Fibroblast of skin of right biceps (primary cell): ENCODE results near the gene NTSR1.
"Not testable (repeated sequence)": the region's sequence is repeated elsewhere in the genome, so short reads cannot be mapped to it uniquely, and the experiment has no call there.

Experiments used
- DNase-seq: peaks from one replicate; pipeline ENCODE4 v3.0.0-alpha.2; 2013

NTSR1 gene

DNA sequence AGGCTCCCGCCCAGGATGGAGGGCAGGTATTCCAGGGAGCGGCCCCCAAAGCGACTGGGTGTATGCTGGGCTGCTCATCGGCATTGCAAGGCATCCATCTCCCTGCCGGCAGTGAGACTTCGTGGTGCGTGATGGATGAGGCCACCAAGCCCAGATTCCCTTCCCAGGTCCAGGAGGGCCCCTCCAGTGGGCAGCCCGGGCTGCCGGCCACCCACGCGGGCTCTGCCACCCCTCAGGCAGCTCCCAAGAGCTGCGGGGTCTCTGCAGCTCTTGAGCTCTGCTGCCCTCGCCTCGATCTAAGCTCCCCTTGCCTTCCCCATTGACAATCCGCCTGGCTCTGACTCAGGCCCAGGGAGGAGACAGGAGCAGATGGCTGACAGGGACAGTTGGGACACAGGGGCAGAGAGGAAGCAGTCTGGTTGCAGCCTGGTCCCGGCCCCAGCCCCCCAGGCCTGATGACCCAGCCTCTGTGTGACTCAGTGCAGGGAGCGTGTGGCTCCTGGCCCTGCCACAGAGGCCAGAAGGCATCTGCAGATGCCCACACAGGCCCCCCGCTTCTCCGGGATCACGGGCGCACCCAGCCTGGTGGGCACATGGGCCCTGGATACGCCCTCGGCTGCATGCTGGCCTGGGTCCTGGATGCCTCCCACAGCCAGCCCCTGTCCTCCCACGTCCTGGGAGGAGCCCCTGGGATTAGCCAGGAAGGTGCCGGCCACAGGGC, 33.3 kb upstream of the NTSR1 start:
- DNase-seq: peak; percentile 10

DNA sequence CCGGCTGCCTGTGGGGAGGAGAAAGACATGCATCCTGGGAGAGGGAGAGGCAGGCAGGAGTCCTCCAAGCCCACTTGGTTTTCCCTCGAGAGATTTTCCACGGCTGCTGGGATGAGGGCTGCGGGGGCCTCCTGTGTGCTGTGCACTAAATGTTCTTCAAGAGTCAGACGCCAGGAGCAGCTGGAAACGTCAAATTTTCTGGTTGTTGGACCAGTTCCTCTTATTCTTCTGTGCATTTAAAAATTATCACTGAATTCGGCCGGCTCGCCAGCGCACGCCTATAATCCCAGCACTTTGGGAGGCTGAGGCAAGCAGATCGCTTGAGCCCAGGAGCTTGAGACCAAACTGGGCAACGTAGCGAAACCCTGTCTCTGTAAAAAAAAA, 32.8 kb upstream of the NTSR1 start:
- no peak for DNase-seq

DNA sequence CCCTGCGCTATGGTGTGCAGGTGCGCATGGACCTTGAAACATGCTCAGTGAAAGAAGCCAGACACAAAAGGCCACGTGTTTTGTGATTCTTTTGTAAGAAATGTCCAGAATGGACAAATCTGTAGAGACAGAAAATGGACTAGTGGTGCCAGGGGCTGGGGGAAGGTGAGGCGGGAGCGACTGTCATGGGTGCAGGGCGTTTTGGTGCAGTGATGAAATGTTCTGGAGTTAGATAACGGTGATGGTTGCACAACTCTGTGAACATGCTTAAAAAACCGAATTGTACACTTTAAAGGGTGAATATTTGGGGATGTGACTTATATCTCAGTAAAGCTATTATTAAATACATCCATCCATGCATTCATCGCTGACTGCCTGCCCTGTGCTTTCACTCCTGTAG, 31.7 kb upstream of the NTSR1 start:
- no peak for DNase-seq

DNA sequence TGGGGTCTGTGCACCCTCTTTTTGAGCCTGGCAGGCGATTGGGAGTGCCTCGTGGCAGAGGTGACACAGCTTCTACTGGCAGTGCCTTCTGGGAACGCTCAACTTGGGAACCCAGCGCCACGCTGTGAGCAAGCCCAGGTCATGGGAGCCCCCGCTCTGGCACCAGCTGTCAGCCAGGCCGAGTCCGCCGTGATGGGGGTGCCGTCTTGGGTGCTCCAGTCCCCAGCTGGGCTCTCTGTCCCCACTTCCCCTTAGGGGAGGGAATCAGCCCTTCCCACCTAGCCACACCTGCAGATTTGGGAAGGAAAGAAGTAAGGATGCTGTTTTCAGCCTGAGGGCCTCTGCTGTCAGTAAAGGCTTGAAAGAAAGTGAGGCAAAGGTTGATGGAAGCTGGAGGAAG, 31.0 kb upstream of the NTSR1 start:
- no peak for DNase-seq

DNA sequence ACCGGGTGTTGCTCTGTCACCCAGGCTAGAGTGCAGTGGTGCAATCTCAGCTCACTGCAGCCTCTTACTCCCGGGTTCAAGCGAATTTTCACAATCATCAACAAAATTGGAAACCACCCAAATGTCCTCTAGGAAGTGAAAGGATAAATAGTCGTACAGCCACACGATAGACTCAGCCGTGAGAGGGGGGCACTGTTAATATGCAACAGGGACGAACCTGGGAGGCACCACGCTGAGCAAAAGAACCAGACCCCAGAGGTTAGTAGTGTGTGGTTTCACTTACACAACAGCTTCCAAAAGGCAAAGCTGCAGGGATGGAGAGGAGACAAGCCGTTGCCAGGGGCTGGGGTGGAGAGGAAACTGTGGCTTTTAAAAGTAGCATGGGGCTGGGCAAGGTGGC, 30.1 kb upstream of the NTSR1 start:
- no peak for DNase-seq

DNA sequence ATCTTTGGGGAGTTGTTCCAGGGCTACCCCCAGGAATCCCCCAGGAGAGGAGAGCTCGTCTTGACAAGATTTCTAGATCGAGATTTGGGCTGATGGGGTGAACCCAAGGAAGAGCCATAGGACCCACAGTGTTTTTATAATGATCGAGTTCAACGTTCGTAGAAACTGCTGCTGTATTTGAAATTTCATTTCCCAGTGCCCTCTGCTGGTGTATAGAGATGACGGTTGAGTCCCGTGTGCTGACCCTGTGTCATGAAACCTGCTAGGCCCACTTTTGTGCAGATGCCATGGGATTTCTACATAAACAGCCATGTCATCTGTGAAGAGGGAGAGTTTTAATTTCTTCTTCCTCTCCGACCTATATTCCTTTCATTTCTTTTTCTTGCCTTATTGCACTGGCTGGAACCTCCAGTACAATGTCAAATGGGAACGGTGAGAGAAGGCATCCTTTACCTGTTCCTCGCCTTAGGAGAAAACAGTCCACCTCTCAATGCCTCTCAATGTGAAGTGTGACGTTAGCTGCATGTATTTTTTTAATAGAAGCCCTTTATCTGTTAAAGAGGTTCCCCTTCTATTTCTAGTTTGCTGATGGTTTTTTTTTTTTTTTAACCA, 28.6 kb upstream of the NTSR1 start:
- no peak for DNase-seq

DNA sequence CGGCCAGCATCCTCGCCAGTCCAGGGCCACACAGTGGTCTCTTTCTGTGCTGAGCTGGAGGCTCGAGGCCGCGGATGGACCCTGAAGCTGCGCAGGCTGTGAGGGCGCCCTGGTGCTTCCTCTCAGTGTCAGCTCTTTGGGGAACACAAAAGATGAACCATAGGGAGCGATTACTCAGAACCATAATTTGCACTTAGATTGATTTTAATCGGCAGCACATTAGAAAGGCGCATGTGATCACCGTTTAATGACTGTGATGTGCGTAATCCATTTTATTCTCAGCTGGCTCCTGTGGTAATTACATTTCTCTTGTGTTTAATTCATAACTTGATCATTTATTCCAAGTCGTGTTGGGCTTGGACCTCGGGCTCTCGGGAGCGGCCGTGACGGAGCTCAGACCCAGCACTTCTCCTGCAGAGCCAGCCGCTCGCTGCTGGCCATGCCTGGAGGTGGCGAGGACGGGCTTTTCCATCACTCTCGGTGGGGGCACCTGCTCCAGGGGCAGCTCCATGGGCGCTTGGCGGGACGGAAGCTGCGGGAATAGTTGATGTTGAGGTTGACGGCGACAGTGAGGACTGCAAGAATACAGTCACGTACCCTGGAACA, 25.6 kb upstream of the NTSR1 start:
- no peak for DNase-seq

DNA sequence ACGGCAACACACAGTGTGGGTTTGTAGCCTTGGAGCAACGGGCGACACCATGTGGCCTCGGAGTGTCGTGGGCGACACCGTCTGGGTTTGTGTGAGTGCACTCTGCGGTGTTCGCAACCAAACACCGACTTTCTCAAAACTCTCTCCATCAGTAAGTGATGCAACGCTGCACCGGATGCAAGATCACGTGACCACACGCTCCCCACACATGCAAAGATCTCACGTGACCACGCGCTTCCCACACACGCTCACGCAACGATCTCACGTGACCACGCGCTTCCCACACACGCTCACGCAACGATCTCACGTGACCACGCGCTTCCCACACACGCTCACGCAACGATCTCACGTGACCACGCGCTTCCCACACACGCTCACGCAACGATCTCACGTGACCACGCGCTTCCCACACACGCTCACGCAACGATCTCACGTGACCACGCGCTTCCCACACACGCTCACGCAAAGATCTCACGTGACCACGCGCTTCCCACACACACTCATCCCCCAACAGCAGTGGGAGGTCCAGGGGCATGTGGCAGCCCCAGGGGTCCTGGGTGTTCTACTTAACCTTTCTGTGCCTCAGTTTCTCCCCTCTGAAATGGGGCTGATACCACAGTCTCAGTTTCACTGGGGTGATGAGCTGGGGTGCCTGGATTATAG, 24.8 kb upstream of the NTSR1 start:
- not testable (repeated sequence) for DNase-seq

DNA sequence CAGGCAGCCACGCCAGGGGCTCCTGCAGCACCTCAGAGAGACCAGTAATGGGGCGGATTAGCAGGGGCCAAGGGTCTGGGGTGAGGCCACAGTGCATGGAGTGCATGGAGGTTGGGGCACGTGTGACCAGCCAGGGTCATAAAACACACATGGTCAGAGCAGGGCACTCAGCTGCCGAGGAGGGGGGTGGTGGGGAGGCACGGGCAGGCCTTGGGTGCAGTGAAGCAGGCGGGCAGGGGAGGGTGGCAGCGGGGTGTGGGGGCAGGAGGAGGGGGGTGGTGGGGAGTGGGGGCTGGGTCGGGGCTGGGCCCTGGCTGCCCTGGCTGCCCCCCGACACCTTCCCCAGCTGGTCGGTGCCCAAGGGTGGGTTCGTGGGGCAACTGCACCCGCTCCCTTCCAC, 23.7 kb upstream of the NTSR1 start:
- no peak for DNase-seq

DNA sequence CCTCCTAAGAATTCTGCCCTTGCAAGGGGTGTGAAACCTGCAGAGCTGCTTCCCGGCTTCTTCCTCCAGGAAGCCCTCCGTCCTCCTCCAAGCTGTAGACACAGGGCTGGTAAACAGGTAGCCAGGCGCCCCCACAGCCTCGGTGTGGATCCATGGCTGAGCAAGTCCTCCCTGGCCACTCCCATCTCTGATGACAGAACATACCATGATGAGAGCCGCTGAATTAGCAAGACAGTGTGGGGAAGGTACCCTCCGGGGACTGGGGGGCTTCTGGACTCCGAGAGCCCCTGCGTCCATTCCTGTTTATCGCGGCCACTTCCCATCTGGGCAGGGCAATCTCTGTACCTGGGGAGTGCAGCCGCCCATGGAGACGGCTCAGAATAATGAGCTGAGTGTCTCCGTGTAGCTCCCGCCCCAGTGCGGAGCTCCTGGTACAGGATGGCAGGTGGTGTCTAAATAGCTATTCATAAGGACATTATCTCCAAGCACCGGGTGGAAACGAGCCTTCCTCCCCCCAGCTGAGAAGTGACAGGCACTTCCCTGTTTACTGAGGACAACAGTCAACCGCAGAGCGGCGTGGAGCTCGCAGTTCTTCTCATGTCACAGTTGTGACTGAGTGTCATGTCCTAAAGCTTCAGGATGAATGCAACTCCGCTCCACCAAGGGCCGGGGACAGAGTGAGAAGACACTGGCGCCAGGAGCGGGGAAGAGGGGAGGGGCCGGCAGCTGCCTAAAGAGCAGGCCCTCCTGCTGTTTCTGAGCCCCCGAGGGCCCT, 22.7 kb upstream of the NTSR1 start:
- DNase-seq: no peak

DNA sequence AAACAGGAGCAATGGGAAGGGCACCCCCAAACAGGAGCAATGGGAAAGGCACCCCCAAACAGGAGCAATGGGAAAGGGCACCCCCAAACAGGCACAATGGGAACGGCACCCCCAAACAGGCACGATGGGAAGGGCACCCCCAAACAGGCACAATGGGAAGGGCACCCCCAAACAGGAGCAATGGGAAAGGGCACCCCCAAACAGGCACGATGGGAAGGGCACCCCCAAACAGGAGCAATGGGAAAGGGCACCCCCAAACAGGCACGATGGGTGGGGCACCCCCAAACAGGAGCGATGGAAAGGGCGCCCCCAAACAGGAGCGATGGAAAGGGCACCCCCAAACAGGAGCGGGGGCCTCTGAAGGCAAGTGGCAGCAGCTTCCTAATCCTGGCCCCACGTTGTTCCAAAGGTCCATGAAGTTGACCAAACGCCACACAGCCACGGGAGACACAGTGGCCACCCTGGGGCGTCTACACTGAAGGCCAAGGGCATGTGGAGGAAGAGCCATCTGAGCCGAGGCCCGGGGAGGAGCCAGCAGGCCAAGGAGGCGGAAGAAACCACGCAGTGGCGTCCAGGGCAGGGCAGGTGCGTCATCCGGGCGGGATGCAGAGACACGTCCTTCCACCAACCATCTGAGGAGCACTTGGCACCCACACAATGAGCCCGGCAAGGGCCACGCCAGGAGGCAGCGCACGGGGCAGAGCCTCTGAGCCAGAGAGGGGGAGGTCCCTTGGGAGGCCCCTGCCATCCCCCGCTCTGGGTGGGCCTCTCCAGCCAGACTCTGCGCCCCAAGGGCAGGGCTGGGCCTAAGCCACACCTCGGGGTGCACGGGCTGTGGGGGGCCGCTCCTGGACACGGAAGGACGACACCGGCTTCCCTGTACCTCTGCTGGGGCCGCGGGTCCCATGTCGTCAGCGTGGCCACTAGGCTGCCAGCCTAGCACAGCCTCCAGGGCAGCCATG, 21.5 kb upstream of the NTSR1 start:
- DNase-seq: no peak

DNA sequence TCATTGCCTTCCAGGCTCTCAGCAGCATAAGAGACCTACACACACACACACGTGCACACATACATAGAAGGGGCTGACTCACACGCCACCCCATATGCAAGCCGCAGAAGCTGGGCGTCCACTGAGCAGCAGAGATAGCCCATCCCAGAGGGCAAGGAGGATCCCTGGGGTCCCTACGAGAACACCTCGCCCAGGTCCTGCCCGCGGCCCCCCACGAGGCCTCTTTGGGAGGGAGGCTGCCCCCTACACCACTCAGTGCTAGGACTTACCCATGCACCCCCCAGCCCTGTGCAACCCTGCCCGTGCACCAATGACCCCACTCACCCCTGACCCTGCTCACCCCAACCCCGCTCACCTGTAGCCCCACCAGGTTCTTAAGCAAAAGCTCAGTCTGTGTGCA, 20.6 kb upstream of the NTSR1 start:
- DNase-seq: no peak

DNA sequence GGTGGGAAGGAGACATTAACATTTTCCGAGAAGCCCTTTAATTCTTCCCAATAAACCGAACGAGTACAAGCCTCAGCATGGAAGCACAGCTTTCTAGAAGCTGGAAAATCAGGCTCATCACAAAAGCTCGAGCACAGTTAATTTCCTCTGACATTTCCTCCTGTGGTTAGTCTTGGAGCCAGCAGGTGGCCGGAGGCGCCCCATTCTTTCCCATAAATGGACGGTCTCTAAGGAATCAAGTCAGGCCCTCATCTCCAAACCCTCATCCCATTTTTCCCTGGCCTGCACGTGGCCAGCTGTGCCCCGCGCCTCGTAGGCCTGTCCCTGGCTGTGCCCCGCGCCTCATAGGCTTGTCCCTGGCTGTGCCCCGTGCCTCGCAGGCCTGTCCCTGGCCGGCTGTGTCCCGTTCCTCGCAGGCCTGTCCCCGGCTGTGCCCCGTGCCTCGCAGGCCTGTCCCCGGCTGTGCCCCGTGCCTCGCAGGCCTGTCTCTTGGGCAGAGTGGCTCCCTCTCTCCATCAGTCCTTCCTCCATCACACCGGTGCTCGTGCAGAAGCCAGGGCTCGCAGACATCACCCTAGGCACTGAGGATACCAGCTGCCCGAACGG, 19.7 kb upstream of the NTSR1 start:
- DNase-seq: no peak

DNA sequence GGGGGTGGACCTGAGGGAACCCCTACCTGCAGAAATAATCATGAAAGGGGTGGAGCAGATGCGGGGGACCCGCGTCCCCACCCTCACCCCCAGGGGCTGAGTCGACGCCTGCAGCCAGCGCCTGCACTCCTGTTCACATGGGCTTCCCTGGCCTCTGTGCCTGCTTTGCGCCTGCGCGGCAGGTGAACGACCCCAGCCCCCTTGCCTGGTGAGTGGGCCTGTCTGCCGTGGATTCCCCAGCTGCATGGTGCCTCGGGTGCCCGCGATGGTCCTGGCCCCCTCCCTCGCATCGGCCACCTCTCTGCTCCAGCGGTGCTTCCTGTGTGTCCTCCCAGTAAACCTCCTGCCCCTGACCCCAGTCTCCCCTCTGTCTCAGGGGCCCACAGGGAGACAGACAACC, 18.8 kb upstream of the NTSR1 start:
- DNase-seq: no peak

DNA sequence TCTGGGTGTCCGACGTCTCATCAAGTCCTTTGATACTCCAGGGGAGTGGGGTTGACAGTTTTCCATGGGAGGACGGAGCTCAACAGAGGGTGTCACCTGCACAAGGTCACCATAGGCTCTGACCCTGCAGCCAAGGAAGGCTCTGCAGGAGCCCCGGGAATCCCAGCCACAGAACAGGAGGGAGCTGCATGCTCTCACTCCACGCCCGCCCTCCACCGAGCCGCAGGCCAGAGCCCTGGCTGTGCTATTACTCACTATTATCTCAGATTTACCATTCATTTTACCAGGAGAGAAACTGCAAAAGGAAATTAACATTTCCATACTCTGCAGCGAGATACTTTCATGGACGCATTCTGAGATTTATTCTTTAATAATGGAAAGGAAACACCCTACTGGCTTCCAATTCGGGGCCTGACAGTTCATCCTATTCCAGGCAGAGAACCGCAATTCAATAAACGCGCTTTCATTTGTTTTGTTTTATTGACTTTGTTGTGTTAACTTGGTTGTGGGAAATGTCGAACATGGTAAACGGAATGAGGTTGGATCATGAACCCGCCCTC, 18.3 kb upstream of the NTSR1 start:
- DNase-seq: no peak

DNA sequence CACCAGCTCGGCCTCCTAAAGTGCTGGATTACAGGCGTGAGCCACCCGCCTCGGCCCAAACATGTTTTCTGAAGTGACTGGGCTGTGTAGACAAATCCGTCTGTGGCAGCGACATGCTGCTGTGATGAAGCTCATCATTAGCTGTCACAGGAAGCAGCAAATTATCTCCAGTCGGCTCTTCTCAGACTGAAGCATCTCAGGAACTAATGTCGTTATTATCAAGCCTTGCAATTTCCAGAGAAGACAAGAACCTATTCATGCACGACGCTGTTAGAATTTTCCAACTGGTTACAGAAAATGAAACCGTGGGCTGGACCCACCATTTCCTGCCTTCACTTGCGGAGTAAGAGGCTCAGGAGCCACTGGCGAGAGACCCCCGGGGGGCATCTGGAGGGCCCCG, 17.1 kb upstream of the NTSR1 start:
- DNase-seq: peak; percentile 19

DNA sequence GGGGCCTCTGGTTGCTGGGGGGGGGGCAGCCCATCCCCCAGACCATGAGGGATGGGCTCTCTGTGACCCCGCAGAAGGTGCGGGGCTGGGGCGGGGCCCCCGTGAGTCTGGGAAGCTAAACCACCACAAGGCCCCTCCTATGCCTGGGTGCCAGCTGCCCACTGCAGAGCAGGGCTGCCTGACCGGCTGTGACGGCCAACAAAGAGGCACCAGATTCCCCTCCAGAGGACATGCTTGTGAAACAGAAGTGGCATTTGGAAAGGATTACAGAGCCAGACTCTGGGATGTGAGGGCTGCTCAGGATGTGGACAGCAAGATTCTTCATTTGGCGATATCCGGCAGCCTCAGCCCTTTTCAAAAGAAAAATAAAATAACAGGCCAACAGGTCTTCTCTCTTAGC, 16.5 kb upstream of the NTSR1 start:
- DNase-seq: no peak

DNA sequence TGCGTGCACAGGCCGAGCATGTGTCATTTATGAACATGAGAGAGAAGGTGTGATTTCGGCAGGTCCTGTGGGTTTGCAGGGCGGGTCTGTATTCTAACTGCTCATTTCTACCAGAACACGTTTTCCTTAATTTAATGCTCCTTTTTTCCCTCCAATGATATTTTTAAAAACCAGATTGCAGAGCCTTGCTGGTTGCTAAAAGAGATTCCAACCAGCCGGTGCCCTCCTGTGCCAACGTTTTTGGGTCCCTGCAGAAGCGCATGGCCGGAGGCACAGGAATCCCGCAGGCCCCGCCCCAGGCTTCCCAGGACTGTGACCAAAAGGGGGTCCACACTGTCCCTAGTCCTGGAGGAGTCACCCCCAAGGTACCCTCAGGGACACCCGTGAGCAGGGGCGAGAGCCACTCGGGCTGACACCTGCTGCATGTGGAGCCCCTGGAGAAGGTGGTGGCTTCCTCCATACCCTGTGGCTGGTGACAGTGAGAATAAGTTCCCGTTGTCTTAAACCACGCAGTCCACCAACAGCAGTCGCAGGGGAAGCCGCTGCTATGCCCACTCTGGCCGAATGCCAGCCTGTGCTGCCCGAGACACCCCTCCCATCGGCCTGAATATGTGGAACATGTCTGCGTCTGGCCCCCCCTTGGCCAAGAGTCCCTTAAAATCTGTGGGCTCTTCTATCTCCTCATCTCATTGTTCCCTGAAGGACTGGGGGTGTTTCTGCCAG, 15.7 kb upstream of the NTSR1 start:
- no peak for DNase-seq

DNA sequence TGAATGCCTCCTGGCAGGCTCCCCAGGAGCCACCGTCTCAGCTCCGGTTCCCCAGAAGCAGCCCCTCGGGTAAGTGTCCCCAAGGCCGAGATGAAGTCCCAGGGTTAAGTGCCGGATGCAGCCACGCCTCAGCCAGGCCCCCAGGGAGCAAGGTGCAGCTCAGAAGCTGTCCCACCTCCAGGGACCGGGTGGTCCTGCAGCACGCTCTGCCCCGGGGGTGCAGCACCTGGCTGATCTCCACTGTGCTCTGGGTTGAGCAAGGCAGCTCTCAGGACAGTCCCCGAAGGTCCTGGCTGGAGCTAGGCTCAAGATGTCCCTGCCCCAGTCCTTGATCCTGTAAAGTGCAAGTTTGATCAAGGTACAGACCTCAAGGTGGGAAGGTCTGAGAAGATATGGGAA, 15.1 kb upstream of the NTSR1 start:
- DNase-seq: no peak

DNA sequence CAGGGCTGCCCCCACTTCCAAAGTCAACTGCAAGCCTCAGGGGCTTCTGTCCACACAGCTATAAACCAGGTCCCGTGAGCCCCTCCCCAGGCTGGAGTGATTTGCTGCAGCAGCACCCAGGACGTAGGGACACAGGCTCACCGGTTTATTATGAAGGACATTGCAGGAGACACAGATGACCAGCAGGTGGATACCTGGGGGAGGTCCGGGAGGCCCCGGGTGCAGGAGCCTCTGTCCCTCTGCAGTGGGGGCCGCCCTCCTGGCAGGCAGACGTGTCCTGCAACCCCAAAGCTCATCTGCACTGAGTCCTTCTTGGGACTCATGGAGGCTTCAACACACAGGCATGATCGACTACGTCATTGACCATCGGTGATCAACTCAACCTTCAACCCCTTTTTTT, 14.5 kb upstream of the NTSR1 start:
- no peak for DNase-seq

DNA sequence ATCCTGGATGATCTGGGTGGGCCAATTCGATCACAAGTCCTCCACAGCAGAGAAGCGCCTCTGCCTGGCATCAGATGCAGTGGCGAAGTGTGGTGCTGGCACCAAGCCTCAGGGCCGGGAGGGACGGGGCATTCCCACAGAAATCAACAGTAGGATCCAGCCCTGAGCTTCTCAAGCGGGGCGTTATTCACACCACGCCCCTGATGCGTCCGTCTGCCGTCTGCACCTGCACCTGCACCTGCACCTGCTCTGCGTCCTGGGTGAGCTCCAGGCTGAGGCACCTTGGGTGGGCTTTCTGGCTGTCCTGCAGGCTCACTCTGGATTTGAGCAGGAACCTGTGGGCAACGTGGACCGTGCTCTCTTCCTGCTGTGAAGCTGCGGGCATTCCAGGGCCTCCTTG, 13.8 kb upstream of the NTSR1 start:
- no peak for DNase-seq
